OCI-LY3 (cell line): Measurements from ENCODE around the gene ZNF587B.
"Not testable (repeated sequence)": the region's sequence is repeated elsewhere in the genome, so short reads cannot be mapped to it uniquely, and the experiment has no call there.

ENCODE experiments used
- H2AFZ ChIP-seq: fragments of 200-600, 300-600 bp; shearing (Covaris generic); 2 replicates; pipeline ENCODE4 v1.6.0; 2014; ENCODE audit warnings: antibody characterized with exemption, low read depth, low read length
- H3K27ac ChIP-seq: fragments of 200-600, 300-600 bp; sonication (generic); 2 replicates; pipeline ENCODE4 v1.5.1; 2014; ENCODE audit warnings: mild to moderate bottlenecking, low read length, moderate library complexity, mixed read lengths
- H3K27me3 ChIP-seq: fragments of 200-600, 300-600 bp; sonication (generic); 2 replicates; pipeline ENCODE4 v1.6.1; 2014; ENCODE audit warnings: low read depth, low read length, mixed read lengths
- H3K36me3 ChIP-seq: fragments of 200-600, 300-600 bp; sonication (generic); replicated peaks from 2 replicates; pipeline ENCODE3; 2014; ENCODE audit warnings: low read depth, low read length, mixed read lengths
- H3K4me1 ChIP-seq: fragments of 300-600, 200-600 bp; sonication (generic); 2 replicates; pipeline ENCODE4 v1.6.1; 2014; ENCODE audit warnings: low read length, mixed read lengths
- H3K4me2 ChIP-seq: fragments of 200-600, 300-600 bp; sonication (generic); 2 replicates; pipeline ENCODE4 v1.6.1; 2014; ENCODE audit warnings: low read length, mixed read lengths
- H3K4me3 ChIP-seq: fragments of 300-600, 200-600 bp; sonication (generic); 2 replicates; pipeline ENCODE4 v1.5.1; 2014; ENCODE audit warnings: antibody characterized with exemption, mild to moderate bottlenecking, low read length, moderate library complexity
- H3K79me2 ChIP-seq: fragments of 300-600, 200-600 bp; shearing (Covaris generic); 2 replicates; pipeline ENCODE4 v1.6.1; 2014; ENCODE audit warnings: mild to moderate bottlenecking, low read length, mixed read lengths
- H3K9ac ChIP-seq: fragments of 300-600, 200-600 bp; shearing (Covaris generic); 2 replicates; pipeline ENCODE4 v1.6.0; 2014; ENCODE audit warnings: mild to moderate bottlenecking, low read length, moderate library complexity
- H3K9me3 ChIP-seq: fragments of 200-600, 300-600 bp; shearing (Covaris generic); 2 replicates; pipeline ENCODE4 v1.6.1; 2014; ENCODE audit warnings: low read length, mixed read lengths; ENCODE audit not compliant: insufficient read depth
- H4K20me1 ChIP-seq: fragments of 200-600, 300-600 bp; sonication (generic); 2 replicates; pipeline ENCODE4 v1.6.1; 2016; ENCODE audit warnings: low read length, mixed read lengths; ENCODE audit not compliant: insufficient read depth
- CTCF ChIP-seq: fragments of 200-600, 300-600 bp; sonication (generic); IDR thresholded peaks from 2 replicates; pipeline ENCODE4 v1.5.1; 2014; ENCODE audit warnings: antibody characterized with exemption, low read length, low read depth
- EZH2phosphoT487 ChIP-seq: fragments of 200-600 bp; shearing (Covaris generic); IDR thresholded peaks from 2 replicates; pipeline ENCODE4 v1.6.1; 2018; ENCODE audit warnings: antibody characterized with exemption, mixed run types, low read depth

ZNF587B gene

DNA sequence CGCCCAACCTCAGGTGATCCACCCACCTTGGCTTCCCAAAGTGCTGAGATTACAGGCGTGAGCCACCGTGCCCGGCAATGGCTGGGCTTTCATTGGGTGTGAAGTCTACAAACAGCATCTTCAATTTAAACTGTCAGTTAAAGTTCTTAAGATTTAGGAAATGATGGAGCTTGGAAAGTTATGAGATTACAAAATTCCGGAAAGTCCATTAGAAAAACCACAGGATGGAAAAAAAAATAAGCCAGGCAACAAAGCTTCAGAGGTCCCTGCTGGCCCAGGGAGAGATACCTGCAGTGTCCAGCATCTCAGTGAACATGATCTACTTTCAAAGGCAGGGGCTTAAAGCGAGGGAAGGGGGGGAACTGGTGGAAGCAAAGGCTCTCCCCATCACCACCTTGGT lies 4.6 kb upstream of the ZNF587B start:
- Histone ChIP-seq H3K36me3 (peaks cover 16% of the 10 kb centered on the region), H3K79me2 (peaks cover 100% of the 10 kb centered on the region)

DNA sequence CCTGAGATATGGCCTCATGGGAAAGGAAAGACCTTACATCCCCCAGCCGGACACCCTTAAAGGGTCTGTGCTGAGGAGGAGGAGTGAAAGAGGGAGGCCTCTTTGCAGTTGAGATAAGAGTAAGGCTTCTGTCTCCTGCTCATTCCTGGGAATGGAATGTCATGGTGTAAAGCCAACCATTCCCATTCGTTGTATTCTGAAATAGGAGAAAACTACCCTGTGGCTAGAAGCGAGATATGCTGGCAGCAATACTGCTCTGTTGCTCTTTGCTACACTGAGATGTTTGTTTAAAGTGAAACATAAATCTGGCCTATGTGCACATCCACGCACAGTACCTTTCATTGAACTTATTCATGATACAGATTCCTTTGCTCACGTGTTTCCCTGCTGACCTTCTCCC lies 783 bp upstream of the ZNF587B start:
- Histone ChIP-seq H3K27ac (no peak overlapping the region), H3K4me2 (no peak overlapping the region), H4K20me1 (peaks cover 45% of the 10 kb centered on the region), H3K9me3 (no peaks in the 10 kb centered on the region), H3K36me3 (peaks cover 17% of the 10 kb centered on the region), H3K4me3 (no peak overlapping the region), H2AFZ (no peak overlapping the region), H3K9ac (no peak overlapping the region), H3K27me3 (no peaks in the 10 kb centered on the region), H3K79me2 (peaks cover 94% of the 10 kb centered on the region), H3K4me1 (peaks cover 3% of the 10 kb centered on the region; the same call in 1 of the 2 replicates)
- TF ChIP-seq EZH2phosphoT487: no peak

More for the DNA sequence above, 4.6 kb upstream of the ZNF587B start:
- Histone ChIP-seq H3K9me3 (no peaks in the 10 kb centered on the region), H3K4me2 (no peak overlapping the region), H3K27me3 (no peaks in the 10 kb centered on the region), H3K27ac (no peak overlapping the region), H3K4me3 (no peak overlapping the region), H2AFZ (no peak overlapping the region), H3K9ac (no peak overlapping the region), H4K20me1 (peaks cover 56% of the 10 kb centered on the region), H3K4me1 (peaks cover 31% of the 10 kb centered on the region)
- TF ChIP-seq EZH2phosphoT487 (no peak), CTCF (no peak)

- H3K79me2 ChIP-seq: peaks cover 84% of the 10 kb centered on the region
- H2AFZ ChIP-seq, H3K4me1 ChIP-seq, H3K4me2 ChIP-seq, H3K4me3 ChIP-seq, H3K9me3 ChIP-seq, H3K36me3 ChIP-seq, H3K9ac ChIP-seq, H3K27me3 ChIP-seq, H3K27ac ChIP-seq: not testable (repeated sequence)
- peaks cover 18% of the 10 kb centered on the region for H4K20me1 ChIP-seq
These were observed 6.9 kb downstream of the ZNF587B start for GRCh38 chr19:57836991-57837390.

DNA sequence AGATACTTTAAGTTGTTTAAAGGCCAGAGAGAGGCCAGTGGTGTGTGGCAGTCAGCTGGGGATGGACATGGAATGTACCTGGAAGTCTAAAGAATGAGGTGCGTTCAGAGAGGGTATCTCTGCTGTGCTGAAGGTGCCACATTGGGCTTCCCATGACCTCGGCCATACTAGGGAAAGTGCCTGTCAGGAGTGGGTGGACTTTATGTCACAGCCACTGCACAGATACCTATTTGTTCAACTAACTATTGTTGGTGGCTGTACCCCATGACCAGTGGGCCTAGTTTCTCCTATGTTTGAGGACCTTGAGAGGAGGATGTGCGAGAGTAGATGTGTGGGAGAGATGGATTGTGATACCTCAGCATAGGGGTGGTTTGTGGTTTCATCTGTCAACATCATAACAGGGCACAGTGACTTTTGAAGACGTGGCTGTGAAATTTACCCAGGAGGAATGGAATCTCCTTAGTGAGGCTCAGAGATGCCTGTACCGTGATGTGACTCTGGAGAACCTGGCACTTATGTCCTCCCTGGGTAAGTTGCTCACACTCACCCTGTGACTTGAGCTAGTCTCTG lies 8.6 kb downstream of the ZNF587B start:
- H3K4me1 ChIP-seq, H3K4me3 ChIP-seq, H3K9me3 ChIP-seq, H3K27me3 ChIP-seq, H2AFZ ChIP-seq, H3K4me2 ChIP-seq, H3K27ac ChIP-seq, H3K9ac ChIP-seq: not testable (repeated sequence)
- H4K20me1 ChIP-seq: peaks cover 27% of the 10 kb centered on the region
- H3K36me3 ChIP-seq: peaks cover 14% of the 10 kb centered on the region
- H3K79me2 ChIP-seq: peaks cover 87% of the 10 kb centered on the region

DNA sequence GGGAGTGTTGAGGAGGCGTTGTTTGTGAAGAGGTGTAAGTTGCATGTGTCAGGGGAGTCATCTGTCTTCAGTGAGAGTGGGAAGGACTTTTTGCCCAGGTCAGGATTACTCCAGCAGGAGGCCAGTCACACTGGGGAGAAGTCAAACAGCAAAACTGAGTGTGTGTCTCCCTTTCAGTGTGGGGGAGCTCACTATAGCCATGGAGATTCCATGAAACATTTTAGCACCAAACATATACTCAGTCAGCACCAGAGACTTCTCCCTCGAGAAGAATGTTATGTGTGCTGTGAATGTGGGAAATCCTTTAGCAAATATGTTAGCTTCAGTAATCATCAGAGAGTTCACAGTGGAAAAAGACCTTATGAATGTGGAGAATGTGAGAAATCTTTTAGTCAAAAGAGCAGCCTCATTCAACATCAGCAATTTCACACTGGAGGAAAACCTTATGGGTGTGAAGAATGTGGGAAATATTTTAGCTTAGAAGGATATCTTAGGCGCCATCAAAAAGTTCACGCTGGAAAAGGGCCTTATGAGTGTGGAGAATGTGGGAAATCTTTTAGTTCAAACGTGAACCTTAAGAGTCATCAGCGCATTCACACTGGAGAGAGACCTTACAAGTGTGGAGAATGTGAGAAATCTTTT lies 11.1 kb downstream of the ZNF587B start:
- TF ChIP-seq EZH2phosphoT487 (no peak), CTCF (no peak)
- H2AFZ ChIP-seq: no peak overlapping the region
- no peaks in the 10 kb centered on the region for H3K27me3 ChIP-seq
- peaks cover 35% of the 10 kb centered on the region for H4K20me1 ChIP-seq
- peaks cover 29% of the 10 kb centered on the region for H3K36me3 ChIP-seq
- peaks cover 96% of the 10 kb centered on the region for H3K79me2 ChIP-seq
- H3K4me2 ChIP-seq: no peak overlapping the region
- H3K4me1 ChIP-seq: no peaks in the 10 kb centered on the region
- H3K4me3 ChIP-seq: no peak overlapping the region
- no peak overlapping the region for H3K9ac ChIP-seq
- no peak overlapping the region for H3K27ac ChIP-seq
- no peaks in the 10 kb centered on the region for H3K9me3 ChIP-seq

- not testable (repeated sequence) for H3K27me3 ChIP-seq, H2AFZ ChIP-seq, H3K4me3 ChIP-seq, H3K27ac ChIP-seq, H3K9me3 ChIP-seq, H3K4me2 ChIP-seq, H3K9ac ChIP-seq
- Histone ChIP-seq H4K20me1 (peaks cover 34% of the 10 kb centered on the region), H3K36me3 (peaks cover 25% of the 10 kb centered on the region), H3K79me2 (peaks cover 74% of the 10 kb centered on the region), H3K4me1 (peaks cover 13% of the 10 kb centered on the region)
These were observed 17.1 kb downstream of the ZNF587B start for GRCh38 chr19:57847164-57847563.

DNA sequence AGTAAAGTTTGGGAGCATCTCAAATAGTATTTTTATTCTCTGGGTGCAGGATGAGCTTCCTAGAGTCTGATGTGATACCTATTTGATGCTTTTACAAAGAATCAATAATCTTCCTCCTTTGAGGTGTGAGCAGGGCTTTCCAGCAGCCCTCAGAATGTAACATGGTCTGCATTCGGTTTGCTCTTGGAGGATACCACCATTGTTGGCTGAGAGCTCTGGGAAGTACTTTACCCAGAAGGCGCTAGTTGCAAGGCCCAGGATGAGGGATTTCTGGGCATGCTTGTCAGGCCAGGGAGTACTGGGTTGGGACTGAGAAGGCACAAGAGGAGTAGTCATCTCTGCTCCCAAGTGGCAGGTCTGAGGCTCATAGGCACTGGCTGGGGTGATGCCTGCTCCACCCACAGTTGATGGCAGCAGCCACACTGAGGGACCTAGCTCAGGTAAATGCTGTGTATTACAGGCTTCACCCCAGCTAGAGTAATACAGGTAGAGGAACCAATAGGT lies 19.1 kb downstream of the ZNF587B start:
- Histone ChIP-seq H3K4me2 (peak overlapping the region; percentile 47), H3K4me3 (peak overlapping the region; percentile 91), H3K79me2 (peaks cover 73% of the 10 kb centered on the region), H4K20me1 (peaks cover 30% of the 10 kb centered on the region), H3K36me3 (peaks cover 21% of the 10 kb centered on the region), H3K4me1 (peaks cover 13% of the 10 kb centered on the region)
- not testable (repeated sequence) for H3K27me3 ChIP-seq, H3K27ac ChIP-seq, H3K9me3 ChIP-seq, H2AFZ ChIP-seq, H3K9ac ChIP-seq
